HepG2 (cell line): Measurements from ENCODE around the gene RGS10.

ENCODE experiments used
- EZH2 ChIP-seq: conservative IDR thresholded peaks from 2 replicates; pipeline ENCODE4 v1.6.1; 2012; ENCODE audit warnings: mild to moderate bottlenecking, low read depth, low read length, moderate library complexity
- NFATC3 ChIP-seq: sonication (generic); formaldehyde crosslinking; IDR thresholded peaks from 2 replicates; pipeline ENCODE4 v1.5.1; 2020; ENCODE audit warnings: mild to moderate bottlenecking, missing genetic modification reagents
- POLR2A ChIP-seq, 2 experiments: IDR thresholded peaks; 2 replicates each; pipeline ENCODE4 v1.6.1; 2011; ENCODE audit warnings: low read depth in 2 of 2, low read length in 2 of 2, mild to moderate bottlenecking in 1 of 2, moderate library complexity in 1 of 2; ENCODE audit not compliant: insufficient read depth in 1 of 2
- SCMH1 ChIP-seq: sonication (generic); formaldehyde crosslinking; IDR thresholded peaks from 2 replicates; pipeline ENCODE4 v1.9.0; 2021; ENCODE audit warnings: missing genetic modification reagents, mild to moderate bottlenecking, borderline replicate concordance
- SRF ChIP-seq: IDR thresholded peaks from 2 replicates; pipeline ENCODE4 v1.6.1; 2011; ENCODE audit warnings: mild to moderate bottlenecking, low read depth, low read length, moderate library complexity
- ZNF562 ChIP-seq: sonication (generic); formaldehyde crosslinking; IDR thresholded peaks from 2 replicates; pipeline ENCODE4 v1.8.0; 2022; ENCODE audit warnings: missing genetic modification reagents, borderline replicate concordance
- ZSCAN30 ChIP-seq: sonication (generic); formaldehyde crosslinking; IDR thresholded peaks from 2 replicates; pipeline ENCODE4 v1.5.0; 2020; ENCODE audit warnings: mild to moderate bottlenecking, missing genetic modification reagents
- TF ChIP-seq, protein P1 (sequence below): sonication (generic); formaldehyde crosslinking; IDR thresholded peaks from 2 replicates; pipeline ENCODE4 v1.4.0; 2020; ENCODE audit warnings: mild to moderate bottlenecking, missing genetic modification reagents
- TF ChIP-seq, protein P2 (sequence below): conservative IDR thresholded peaks from 2 replicates; pipeline ENCODE4 v1.6.1; 2018; ENCODE audit warnings: missing genetic modification reagents
- TF ChIP-seq, protein P3 (sequence below): sonication (generic); formaldehyde crosslinking; IDR thresholded peaks from 2 replicates; pipeline ENCODE4 v1.5.0; 2020; ENCODE audit warnings: mild to moderate bottlenecking, missing genetic modification reagents, moderate library complexity
- TF ChIP-seq, protein P4 (sequence below): IDR thresholded peaks from 2 replicates; pipeline ENCODE4 v1.6.1; 2012; ENCODE audit warnings: inconsistent platforms
- TF ChIP-seq, protein P5 (sequence below): sonication (generic); formaldehyde crosslinking; IDR thresholded peaks from 2 replicates; pipeline ENCODE4 v1.5.0; 2020; ENCODE audit warnings: missing genetic modification reagents

DNA sequence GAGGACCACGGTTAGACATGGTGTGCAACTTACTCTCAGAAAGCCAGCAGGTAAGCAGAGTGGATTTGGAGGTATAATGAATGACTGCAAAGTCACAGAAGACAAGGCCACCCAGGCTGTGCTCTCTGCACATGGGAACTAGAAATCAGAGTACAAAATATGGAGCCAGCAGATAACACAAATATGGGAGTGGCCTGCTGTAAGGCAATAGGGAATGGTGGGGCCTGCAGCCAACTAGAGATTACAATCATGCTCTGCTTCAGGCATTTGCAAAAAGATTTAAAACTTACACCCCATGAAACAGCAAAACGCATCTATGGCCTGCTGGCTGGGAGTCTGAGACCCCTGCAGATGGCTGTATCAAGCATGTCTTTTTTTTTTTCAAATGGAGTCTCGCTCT is 47.0 kb downstream of the RGS10 start:
- TF ChIP-seq SRF: no peak
- no peak for TF ChIP-seq EZH2
- TF ChIP-seq, protein P1, sequence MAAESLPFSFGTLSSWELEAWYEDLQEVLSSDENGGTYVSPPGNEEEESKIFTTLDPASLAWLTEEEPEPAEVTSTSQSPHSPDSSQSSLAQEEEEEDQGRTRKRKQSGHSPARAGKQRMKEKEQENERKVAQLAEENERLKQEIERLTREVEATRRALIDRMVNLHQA (CRISPR knock-in tag): no peak
- TF ChIP-seq NFATC3: no peak
- TF ChIP-seq, protein P2, sequence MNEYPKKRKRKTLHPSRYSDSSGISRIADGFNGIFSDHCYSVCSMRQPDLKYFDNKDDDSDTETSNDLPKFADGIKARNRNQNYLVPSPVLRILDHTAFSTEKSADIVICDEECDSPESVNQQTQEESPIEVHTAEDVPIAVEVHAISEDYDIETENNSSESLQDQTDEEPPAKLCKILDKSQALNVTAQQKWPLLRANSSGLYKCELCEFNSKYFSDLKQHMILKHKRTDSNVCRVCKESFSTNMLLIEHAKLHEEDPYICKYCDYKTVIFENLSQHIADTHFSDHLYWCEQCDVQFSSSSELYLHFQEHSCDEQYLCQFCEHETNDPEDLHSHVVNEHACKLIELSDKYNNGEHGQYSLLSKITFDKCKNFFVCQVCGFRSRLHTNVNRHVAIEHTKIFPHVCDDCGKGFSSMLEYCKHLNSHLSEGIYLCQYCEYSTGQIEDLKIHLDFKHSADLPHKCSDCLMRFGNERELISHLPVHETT (CRISPR knock-in tag): no peak
- TF ChIP-seq, protein P3, sequence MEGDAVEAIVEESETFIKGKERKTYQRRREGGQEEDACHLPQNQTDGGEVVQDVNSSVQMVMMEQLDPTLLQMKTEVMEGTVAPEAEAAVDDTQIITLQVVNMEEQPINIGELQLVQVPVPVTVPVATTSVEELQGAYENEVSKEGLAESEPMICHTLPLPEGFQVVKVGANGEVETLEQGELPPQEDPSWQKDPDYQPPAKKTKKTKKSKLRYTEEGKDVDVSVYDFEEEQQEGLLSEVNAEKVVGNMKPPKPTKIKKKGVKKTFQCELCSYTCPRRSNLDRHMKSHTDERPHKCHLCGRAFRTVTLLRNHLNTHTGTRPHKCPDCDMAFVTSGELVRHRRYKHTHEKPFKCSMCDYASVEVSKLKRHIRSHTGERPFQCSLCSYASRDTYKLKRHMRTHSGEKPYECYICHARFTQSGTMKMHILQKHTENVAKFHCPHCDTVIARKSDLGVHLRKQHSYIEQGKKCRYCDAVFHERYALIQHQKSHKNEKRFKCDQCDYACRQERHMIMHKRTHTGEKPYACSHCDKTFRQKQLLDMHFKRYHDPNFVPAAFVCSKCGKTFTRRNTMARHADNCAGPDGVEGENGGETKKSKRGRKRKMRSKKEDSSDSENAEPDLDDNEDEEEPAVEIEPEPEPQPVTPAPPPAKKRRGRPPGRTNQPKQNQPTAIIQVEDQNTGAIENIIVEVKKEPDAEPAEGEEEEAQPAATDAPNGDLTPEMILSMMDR: no peak
- no peak for TF ChIP-seq ZSCAN30 (CRISPR knock-in tag)
- TF ChIP-seq, protein P4, sequence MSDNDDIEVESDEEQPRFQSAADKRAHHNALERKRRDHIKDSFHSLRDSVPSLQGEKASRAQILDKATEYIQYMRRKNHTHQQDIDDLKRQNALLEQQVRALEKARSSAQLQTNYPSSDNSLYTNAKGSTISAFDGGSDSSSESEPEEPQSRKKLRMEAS: no peak
- no peak for TF ChIP-seq SCMH1 (CRISPR knock-in tag)
- TF ChIP-seq ZNF562 (CRISPR knock-in tag): no peak
- TF ChIP-seq, protein P5, sequence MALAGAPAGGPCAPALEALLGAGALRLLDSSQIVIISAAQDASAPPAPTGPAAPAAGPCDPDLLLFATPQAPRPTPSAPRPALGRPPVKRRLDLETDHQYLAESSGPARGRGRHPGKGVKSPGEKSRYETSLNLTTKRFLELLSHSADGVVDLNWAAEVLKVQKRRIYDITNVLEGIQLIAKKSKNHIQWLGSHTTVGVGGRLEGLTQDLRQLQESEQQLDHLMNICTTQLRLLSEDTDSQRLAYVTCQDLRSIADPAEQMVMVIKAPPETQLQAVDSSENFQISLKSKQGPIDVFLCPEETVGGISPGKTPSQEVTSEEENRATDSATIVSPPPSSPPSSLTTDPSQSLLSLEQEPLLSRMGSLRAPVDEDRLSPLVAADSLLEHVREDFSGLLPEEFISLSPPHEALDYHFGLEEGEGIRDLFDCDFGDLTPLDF (CRISPR knock-in tag): no peak
- no peak for TF ChIP-seq POLR2A (IDR thresholded peaks at IDR 0.05; ENCODE audit: insufficient read depth in 1 of 2, low read depth in 2 of 2, low read length in 2 of 2)
